NCI-H2107 treated with DMSO at 0.1 percent for 48 hours (cell line): Measurements from ENCODE around the gene SKAP2.

Experiments used
- DNase-seq: peaks from one replicate; lab custom pipeline; 2025; ENCODE audit not compliant: unreplicated experiment; lab: John Stamatoyannopoulos, UW

Gene SKAP2

GRCh38 chr7:26779978-26780595, 84.3 kb downstream of the SKAP2 start:
- DNase-seq = no peak

GRCh38 chr7:26777385-26777784, 87.0 kb downstream of the SKAP2 start:
- no peak for DNase-seq

- DNase-seq = no peak
Observed at GRCh38 chr7:26760501-26760900, 103.9 kb downstream of the SKAP2 start.

GRCh38 chr7:26759108-26759507, 105.3 kb downstream of the SKAP2 start:
- no peak for DNase-seq

- DNase-seq = no peak
Observed at GRCh38 chr7:26743205-26743604, 121.2 kb downstream of the SKAP2 start.

GRCh38 chr7:26735976-26736600, 128.3 kb downstream of the SKAP2 start:
- no peak for DNase-seq

- DNase-seq = no peak
Observed at GRCh38 chr7:26729150-26729775, 135.1 kb downstream of the SKAP2 start.

- no peak for DNase-seq
Observed at GRCh38 chr7:26726051-26726450, 138.3 kb downstream of the SKAP2 start.

- no peak for DNase-seq
Observed at GRCh38 chr7:26724795-26725194, 139.6 kb downstream of the SKAP2 start.

GRCh38 chr7:26723129-26723528, 141.3 kb downstream of the SKAP2 start:
- no peak for DNase-seq

GRCh38 chr7:26721450-26721849, 142.9 kb downstream of the SKAP2 start:
- no peak for DNase-seq

- no peak for DNase-seq
Observed at GRCh38 chr7:26718063-26718462, 146.3 kb downstream of the SKAP2 start.

GRCh38 chr7:26714438-26714837, 150.0 kb downstream of the SKAP2 start:
- DNase-seq = no peak

- no peak for DNase-seq
Observed at GRCh38 chr7:26714006-26714405, 150.4 kb downstream of the SKAP2 start.

- no peak for DNase-seq
Observed at GRCh38 chr7:26709210-26709990, 155.0 kb downstream of the SKAP2 start.

GRCh38 chr7:26705567-26705966, 158.8 kb downstream of the SKAP2 start:
- DNase-seq = peak; percentile 67

- DNase-seq = no peak
Observed at GRCh38 chr7:26704786-26705185, 159.6 kb downstream of the SKAP2 start.

GRCh38 chr7:26704036-26704435, 160.4 kb downstream of the SKAP2 start:
- DNase-seq = no peak

GRCh38 chr7:26700893-26701292, 163.5 kb downstream of the SKAP2 start:
- no peak for DNase-seq

- DNase-seq = no peak
Observed at GRCh38 chr7:26700386-26700785, 164.0 kb downstream of the SKAP2 start.

- no peak for DNase-seq
Observed at GRCh38 chr7:26699766-26700165, 164.6 kb downstream of the SKAP2 start.

- DNase-seq = no peak
Observed at GRCh38 chr7:26698806-26699205, 165.6 kb downstream of the SKAP2 start.
